Heart left ventricle (tissue), 16 donors: Measurements from ENCODE around the gene SPATS2L. TPM values are rescaled to one million over a fixed set of nuclear protein-coding genes. Genes with fewer than 3 reads are reported as not detected.

ENCODE experiments used
- ATAC-seq, 4 donors: fragments of 200-7000 bp; cut with Tn5 transposase; one replicate each; pipeline ENCODE4 v1.9.1; 2020 to 2022; ENCODE audit warnings: moderate library complexity in 4 of 4, mild to moderate bottlenecking in 3 of 4, moderate number of reproducible peaks in 1 of 4
- DNase-seq, 5 donors: peaks; one replicate each; pipeline ENCODE4 v3.0.0-alpha.2; 2020
- H3K27ac ChIP-seq, 12 donors: fragments of 200-600 bp; sonication (generic) in 4 of 12; one replicate each; pipeline versions ENCODE4 v1.5.0 to v1.8.0; 2016 to 2022; ENCODE audit warnings: mild to moderate bottlenecking in 2 of 12
- H3K27me3 ChIP-seq, 9 donors: fragments of 200-600 bp; sonication (generic) in 2 of 9; one replicate each; pipeline versions ENCODE4 v1.5.1 to v1.8.0; 2016 to 2022; ENCODE audit warnings: mild to moderate bottlenecking in 3 of 9
- H3K36me3 ChIP-seq, 9 donors: fragments of 200-600 bp; sonication (generic) in 2 of 9; one replicate each; pipeline versions ENCODE4 v1.5.0 to v1.8.0; 2018 to 2022; ENCODE audit warnings: mild to moderate bottlenecking in 2 of 9
- H3K4me1 ChIP-seq, 12 donors: fragments of 200-600 bp; sonication (generic) in 4 of 12; one replicate each; pipeline versions ENCODE4 v1.5.0 to v1.8.0; 2016 to 2022; ENCODE audit warnings: mild to moderate bottlenecking in 3 of 12
- H3K4me3 ChIP-seq, 12 donors: fragments of 200-600 bp; sonication (generic) in 4 of 12; one replicate each; pipeline versions ENCODE4 v1.5.0 to v1.8.0; 2017 to 2022; ENCODE audit warnings: mild to moderate bottlenecking in 9 of 12, moderate library complexity in 4 of 12
- H3K9me3 ChIP-seq, 12 donors: fragments of 200-600 bp; sonication (generic) in 4 of 12; one replicate each; pipeline versions ENCODE4 v1.5.0 to v1.8.0; 2016 to 2022; ENCODE audit warnings: mild to moderate bottlenecking in 1 of 12
- POLR2A ChIP-seq, 2 donors: fragments of 450-650 bp; IDR thresholded peaks; one replicate each; pipeline ENCODE4 v1.6.1; 2017; ENCODE audit warnings: antibody characterized with exemption in 2 of 2, mild to moderate bottlenecking in 2 of 2, moderate library complexity in 2 of 2
- WGBS, 4 donors: extraction: QIAGEN DNeasy Blood & Tissue Kit in 2 of 4; methylation state at CpG; one replicate each; pipeline versions ENCODE4 v1.1.5 to v1.1.7; 2013 to 2018; 5-methylcytosine and 5-hydroxymethylcytosine counted together
- intact Hi-C, 10 donors: fragments of 100-400 bp; cut with DNase I; formaldehyde crosslinking; loops; one replicate each; pipeline versions ENCODE4 v1.11.1 to v1.14.2; 2022
- polyA plus RNA-seq, 2 donors: library from polyadenylated mRNA; stranded (reverse); fragments of 200-250 nt; gene quantifications; one replicate each; pipeline ENCODE4 v1.2.3, GENCODE V29; 2013
- total RNA-seq, 9 donors: library from RNA; depleted of rRNA in 2 of 9; stranded (reverse); fragments of >200 nt in 2 of 9; fragmentation: NEBNext Ultra II Directional in 3 of 9; extraction: Animal tissue kit (Norgen Biotek cat#: 25700) in 3 of 9; gene quantifications; one replicate each; pipeline versions ENCODE4 v1.1.0 to v1.2.4, GENCODE V29; 2016 to 2023
- TF ChIP-seq, protein P1 (sequence below), 12 donors: fragments of 200-600 bp; sonication (generic) in 4 of 12; IDR thresholded peaks; one replicate each; pipeline versions ENCODE4 v1.5.0 to v1.8.0; 2018 to 2022; ENCODE audit warnings: antibody characterized with exemption in 12 of 12, mild to moderate bottlenecking in 5 of 12
- donor health status: ischemic (EF 13 %, LVEDD 7.1; RV severe dilation, severe dysfunction).
- donor health status: healthy with polysubstance abuse.
- donor health status: DM: no; HTN: yes; CAD: no.
- donor health status: DM: no; HTN: no; CAD: no.
- donor health status: ischemic (EF 25% LVEDD 6.9; RV normal size, moderate dysfunction).
- donor health status: ischemic (EF 25% LVEDD 5.7; RV mildly dilated, moderate dysfunction).
- donor health status: healthy.
- donor health status: DM: yes; HTN: yes; CAD: no.
- donor health status: ischemic (EF 35%, LVEDD 5.7; RV mildly dilated, moderate dysfunction).
- donor health status: nonischemic (EF 11% LVEDD 7.7; RV severe dilation, severe dysfunction).
- donor health status: DM: yes; HTN: yes; CAD: no.
- donor health status: PGD.
- donor health status: ischemic (EF 29% LVEDD 5.4; RV normal size, mild dysfunction).
- donor health status: nonischemic (EF 23%, LVEDD 6.1; RV moderate dilation, normal function).

SPATS2L gene
- total and polyA plus RNA-seq, 11 donors, result 34.9 to 177 (median 102) TPM

DNA sequence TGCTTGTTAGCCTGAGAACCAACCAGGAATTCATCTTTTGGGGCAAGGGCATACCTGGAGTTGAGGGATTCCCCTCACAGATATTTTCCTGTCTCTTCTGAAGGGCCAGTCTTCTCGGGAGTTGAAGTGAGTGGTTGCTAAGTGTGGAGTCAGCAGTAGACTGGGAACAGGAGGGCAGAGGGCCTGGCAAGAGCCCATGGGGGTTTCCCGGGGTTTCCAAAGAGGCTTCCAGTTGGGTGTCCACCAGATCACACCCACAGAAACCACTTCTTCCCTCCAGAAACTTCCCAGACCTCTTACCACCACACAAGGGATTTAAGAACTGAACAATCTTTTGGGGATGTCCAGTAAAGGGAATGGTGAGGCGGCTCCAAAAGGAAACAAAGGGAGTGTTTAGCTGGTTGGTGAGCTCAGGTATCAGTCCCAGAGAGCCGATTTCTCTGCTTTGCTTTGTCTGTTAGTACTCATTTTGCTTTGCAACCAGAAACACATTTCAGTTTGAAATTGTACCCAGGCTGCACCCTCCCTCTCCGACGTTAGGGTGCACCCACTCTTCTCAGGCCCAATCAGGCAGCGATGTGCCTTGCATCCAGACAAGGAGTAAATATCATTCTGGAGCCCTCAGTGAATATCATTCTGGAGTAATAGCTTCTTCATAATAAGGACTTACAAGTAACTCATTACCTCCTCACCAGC is 47.5 kb upstream of the SPATS2L start:
- WGBS, 4 donors, result 76 to 81% (median 79%) methylated on average over 7 of the region's 7 CpGs
- ATAC-seq, result no peak
- H3K36me3 ChIP-seq, result no peaks in the 10 kb centered on the region
- peaks cover 0 to 3% (median 0%) of the 10 kb centered on the region in 12 donors for H3K4me1 ChIP-seq
- no peaks in the 10 kb centered on the region for H3K9me3 ChIP-seq
- no peak overlapping the region for H3K4me3 ChIP-seq
- no peaks in the 10 kb centered on the region for H3K27me3 ChIP-seq
- intact Hi-C loops, result no loop called here
- no peak for TF ChIP-seq POLR2A (IDR thresholded peaks at IDR 0.05)
- TF ChIP-seq, protein P1, sequence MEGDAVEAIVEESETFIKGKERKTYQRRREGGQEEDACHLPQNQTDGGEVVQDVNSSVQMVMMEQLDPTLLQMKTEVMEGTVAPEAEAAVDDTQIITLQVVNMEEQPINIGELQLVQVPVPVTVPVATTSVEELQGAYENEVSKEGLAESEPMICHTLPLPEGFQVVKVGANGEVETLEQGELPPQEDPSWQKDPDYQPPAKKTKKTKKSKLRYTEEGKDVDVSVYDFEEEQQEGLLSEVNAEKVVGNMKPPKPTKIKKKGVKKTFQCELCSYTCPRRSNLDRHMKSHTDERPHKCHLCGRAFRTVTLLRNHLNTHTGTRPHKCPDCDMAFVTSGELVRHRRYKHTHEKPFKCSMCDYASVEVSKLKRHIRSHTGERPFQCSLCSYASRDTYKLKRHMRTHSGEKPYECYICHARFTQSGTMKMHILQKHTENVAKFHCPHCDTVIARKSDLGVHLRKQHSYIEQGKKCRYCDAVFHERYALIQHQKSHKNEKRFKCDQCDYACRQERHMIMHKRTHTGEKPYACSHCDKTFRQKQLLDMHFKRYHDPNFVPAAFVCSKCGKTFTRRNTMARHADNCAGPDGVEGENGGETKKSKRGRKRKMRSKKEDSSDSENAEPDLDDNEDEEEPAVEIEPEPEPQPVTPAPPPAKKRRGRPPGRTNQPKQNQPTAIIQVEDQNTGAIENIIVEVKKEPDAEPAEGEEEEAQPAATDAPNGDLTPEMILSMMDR (IDR thresholded peaks at IDR 0.05), result no peak
- H3K27ac ChIP-seq, result no peak overlapping the region
- no peak for DNase-seq

GRCh38 chr2:200259577-200259957 is 46.9 kb upstream of the SPATS2L start:
- Histone ChIP-seq H3K27me3 (no peaks in the 10 kb centered on the region), H3K4me1 (no peaks in the 10 kb centered on the region), H3K36me3 (no peaks in the 10 kb centered on the region), H3K27ac (no peak overlapping the region), H3K4me3 (no peak overlapping the region), H3K9me3 (no peaks in the 10 kb centered on the region)
- DNase-seq, result no peak
- WGBS, 4 donors, result 83 to 90% (median 89%) methylated on average over 5 of the region's 5 CpGs
- no peak for ATAC-seq
- intact Hi-C loops, result no loop called here
- TF ChIP-seq POLR2A (IDR thresholded peaks at IDR 0.05), result no peak
- TF ChIP-seq, protein P1 (IDR thresholded peaks at IDR 0.05), result no peak

DNA sequence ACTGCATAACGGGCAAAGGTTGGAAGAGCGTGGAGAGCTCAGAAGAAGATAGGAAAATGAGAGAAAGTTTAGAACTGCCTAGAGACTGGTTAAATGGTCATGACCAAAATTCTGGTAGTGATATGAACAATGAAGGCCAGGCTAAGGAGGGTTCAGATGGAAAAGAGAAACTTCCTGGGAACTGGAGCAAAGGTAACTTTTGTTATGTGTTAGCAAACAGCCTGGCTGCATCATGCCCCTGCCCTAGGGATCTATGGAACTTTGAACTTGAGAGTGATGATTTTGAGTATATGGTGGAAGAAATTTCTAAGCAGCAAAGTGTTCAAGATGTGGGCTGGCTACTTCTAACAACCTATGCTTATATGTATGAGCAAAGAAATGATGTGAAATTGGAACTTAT is 44.4 kb upstream of the SPATS2L start:
- no peaks in the 10 kb centered on the region for H3K36me3 ChIP-seq
- ATAC-seq (no peak), DNase-seq (no peak)
- no peak overlapping the region for H3K27ac ChIP-seq
- H3K9me3 ChIP-seq, result no peaks in the 10 kb centered on the region
- no peak for TF ChIP-seq POLR2A (IDR thresholded peaks at IDR 0.05)
- TF ChIP-seq, protein P1 (IDR thresholded peaks at IDR 0.05), result no peak
- intact Hi-C loops, result no loop called here
- H3K4me3 ChIP-seq, result no peak overlapping the region
- 96 to 98% (median 98%) methylated on average over 2 of the region's 2 CpGs for WGBS, 4 donors
- H3K27me3 ChIP-seq, result no peaks in the 10 kb centered on the region
- no peaks in the 10 kb centered on the region for H3K4me1 ChIP-seq

GRCh38 chr2:200263279-200263678 is 43.2 kb upstream of the SPATS2L start:
- no peaks in the 10 kb centered on the region for H3K36me3 ChIP-seq
- no peaks in the 10 kb centered on the region for H3K4me1 ChIP-seq
- intact Hi-C loops, result no loop called here
- H3K27ac ChIP-seq, result no peak overlapping the region
- DNase-seq, result no peak
- H3K4me3 ChIP-seq, result no peak overlapping the region
- TF ChIP-seq, protein P1 (IDR thresholded peaks at IDR 0.05), result no peak
- no peak for TF ChIP-seq POLR2A (IDR thresholded peaks at IDR 0.05)
- WGBS, 4 donors, result 84 to 93% (median 88%) methylated on average over 1 of the region's 1 CpG
- no peaks in the 10 kb centered on the region for H3K27me3 ChIP-seq
- ATAC-seq, result no peak
- H3K9me3 ChIP-seq, result no peaks in the 10 kb centered on the region
